Hematopoietic multipotent progenitor cell treated with erythropoietin and hydrocortisone succinate and interleukin-3 and kit ligand, for 6 days (in vitro differentiated cells): ENCODE data around the gene IL17RC.
"Not testable (repeated sequence)": the region's sequence is repeated elsewhere in the genome, so short reads cannot be mapped to it uniquely, and the experiment has no call there.

Experiments used
- DNase-seq: peaks from one replicate; pipeline ENCODE4 v3.0.0-alpha.2; 2015

IL17RC gene

GRCh38 chr3:9916734-9917680 lies at the start of gene IL17RC:
Gene IL17RC, plus strand, starts transcription at chr3:9917098. Its CDS starts 218 bp downstream, at chr3:9917316.
- DNase-seq = peak; percentile 92

- DNase-seq = no peak
These were observed 49.8 kb upstream of the IL17RC start for GRCh38 chr3:9867106-9867505.

GRCh38 chr3:9869955-9870354 lies 46.9 kb upstream of the IL17RC start:
- no peak for DNase-seq

- peak; percentile 33 for DNase-seq
These were observed 45.9 kb upstream of the IL17RC start for GRCh38 chr3:9870978-9871377.

GRCh38 chr3:9872067-9872466 lies 44.8 kb upstream of the IL17RC start:
- not testable (repeated sequence) for DNase-seq

GRCh38 chr3:9875448-9875847 lies 41.5 kb upstream of the IL17RC start:
- no peak for DNase-seq

- DNase-seq = not testable (repeated sequence)
These were observed 40.6 kb upstream of the IL17RC start for GRCh38 chr3:9876255-9876654.

- no peak for DNase-seq
These were observed 39.9 kb upstream of the IL17RC start for GRCh38 chr3:9876991-9877390.

GRCh38 chr3:9878700-9879099 lies 38.2 kb upstream of the IL17RC start:
- DNase-seq = no peak

- DNase-seq = no peak
These were observed 36.9 kb upstream of the IL17RC start, which contains the start of gene CIDEC for GRCh38 chr3:9879830-9880549. Gene CIDEC, minus strand, starts transcription at chr3:9880253. Its CDS starts 1,767 bp downstream, at chr3:9878486.

GRCh38 chr3:9881441-9881840 lies 35.5 kb upstream of the IL17RC start:
- DNase-seq = no peak

GRCh38 chr3:9883706-9884554 lies 33.0 kb upstream of the IL17RC start:
- no peak for DNase-seq

GRCh38 chr3:9884555-9885165 lies 32.2 kb upstream of the IL17RC start:
- peak; percentile 68 for DNase-seq

GRCh38 chr3:9886328-9886727 lies 30.6 kb upstream of the IL17RC start:
- DNase-seq = no peak

- no peak for DNase-seq
These were observed 29.4 kb upstream of the IL17RC start for GRCh38 chr3:9887480-9887879.

GRCh38 chr3:9888540-9888939 lies 28.4 kb upstream of the IL17RC start:
- DNase-seq = no peak

GRCh38 chr3:9889405-9889804 lies 27.5 kb upstream of the IL17RC start:
- DNase-seq = no peak

- peak; percentile 96 for DNase-seq
These were observed 26.4 kb upstream of the IL17RC start, which contains the start of gene JAGN1 for GRCh38 chr3:9890249-9891071. Gene JAGN1, plus strand, starts transcription at chr3:9890610. Its CDS starts 113 bp downstream, at chr3:9890723.

- DNase-seq = no peak
These were observed 25.8 kb upstream of the IL17RC start for GRCh38 chr3:9891072-9891622.

GRCh38 chr3:9893739-9894138 lies 23.2 kb upstream of the IL17RC start:
- DNase-seq = no peak

GRCh38 chr3:9895715-9896114 lies 21.2 kb upstream of the IL17RC start:
- DNase-seq = not testable (repeated sequence)
